HepG2 (cell line): ENCODE measurements around the gene CACNG5.

Experiments used
- CBFB ChIP-seq: sonication (generic); formaldehyde crosslinking; IDR thresholded peaks from 2 replicates; pipeline ENCODE4 v1.4.0; 2020; ENCODE audit warnings: missing genetic modification reagents
- CEBPB ChIP-seq: IDR thresholded peaks from 2 replicates; pipeline ENCODE4 v1.6.1; 2011; ENCODE audit warnings: low read depth, low read length, improper control_type of control experiment, borderline replicate concordance
- CREB1 ChIP-seq, 2 experiments: fragments of 450-650 bp in 1 of 2; IDR thresholded peaks; 2 replicates each; pipeline ENCODE4 v1.6.1; 2016 to 2017; ENCODE audit warnings: control low read depth in 1 of 2, mild to moderate bottlenecking in 1 of 2, missing compliant biosample characterization in 1 of 2, missing genetic modification characterization in 1 of 2
- POLR2A ChIP-seq, 2 experiments: IDR thresholded peaks; 2 replicates each; pipeline ENCODE4 v1.6.1; 2011; ENCODE audit warnings: low read depth in 2 of 2, low read length in 2 of 2, mild to moderate bottlenecking in 1 of 2, moderate library complexity in 1 of 2; ENCODE audit not compliant: insufficient read depth in 1 of 2
- REXO4 ChIP-seq: sonication (generic); formaldehyde crosslinking; IDR thresholded peaks from 2 replicates; pipeline ENCODE4 v1.8.0; 2022; ENCODE audit warnings: missing genetic modification reagents, mild to moderate bottlenecking, borderline replicate concordance
- SMC3 ChIP-seq: IDR thresholded peaks from 2 replicates; pipeline ENCODE4 v1.6.1; 2011; ENCODE audit warnings: low read length, improper control_type of control experiment
- SNRNP70 ChIP-seq: fragments of 200-400 bp; formaldehyde crosslinking; IDR thresholded peaks from 2 replicates; pipeline ENCODE4 v1.6.1; 2017; ENCODE audit warnings: mild to moderate bottlenecking, low read depth, low read length, moderate library complexity
- ZBTB8A ChIP-seq: sonication (generic); formaldehyde crosslinking; IDR thresholded peaks from 2 replicates; pipeline ENCODE4 v1.4.0; 2020; ENCODE audit warnings: mild to moderate bottlenecking, low read depth, missing genetic modification reagents, borderline replicate concordance
- ZKSCAN1 ChIP-seq: fragments of 150-350 bp; IDR thresholded peaks from 2 replicates; pipeline ENCODE4 v1.6.1; 2014; ENCODE audit warnings: low read length
- TF ChIP-seq, protein P1 (sequence below): sonication (generic); formaldehyde crosslinking; IDR thresholded peaks from 2 replicates; pipeline ENCODE4 v1.5.0; 2020; ENCODE audit warnings: mild to moderate bottlenecking, missing genetic modification reagents, moderate library complexity
- TF ChIP-seq, protein P2 (sequence below): sonication (generic); formaldehyde crosslinking; IDR thresholded peaks from 2 replicates; pipeline ENCODE4 v1.4.0; 2020; ENCODE audit warnings: mild to moderate bottlenecking, missing genetic modification reagents, borderline replicate concordance

DNA sequence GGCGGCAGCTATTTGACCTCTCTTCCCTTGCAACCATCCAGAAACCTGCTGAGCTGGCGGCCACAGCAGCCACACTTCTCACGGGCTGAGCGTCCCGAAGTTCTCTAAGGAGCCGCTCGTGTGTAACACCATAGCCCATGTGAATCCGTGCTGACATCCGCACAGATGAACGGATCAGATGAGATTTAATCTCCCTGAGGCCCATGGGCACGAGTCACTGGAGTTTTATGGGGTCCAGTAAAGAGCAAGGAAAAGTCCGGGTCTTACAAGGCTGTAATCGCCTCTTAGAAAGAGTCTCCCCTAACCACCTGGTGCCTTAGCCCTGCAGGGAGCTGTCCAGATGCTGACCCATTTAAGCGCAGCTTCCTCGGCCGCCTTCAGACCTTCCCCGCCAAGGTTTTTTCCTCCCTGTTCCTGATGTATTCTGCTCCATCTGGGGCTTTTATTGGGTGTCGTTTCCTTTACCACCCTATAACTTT, 5.5 kb upstream of the CACNG5 start:
- TF ChIP-seq, protein P1, sequence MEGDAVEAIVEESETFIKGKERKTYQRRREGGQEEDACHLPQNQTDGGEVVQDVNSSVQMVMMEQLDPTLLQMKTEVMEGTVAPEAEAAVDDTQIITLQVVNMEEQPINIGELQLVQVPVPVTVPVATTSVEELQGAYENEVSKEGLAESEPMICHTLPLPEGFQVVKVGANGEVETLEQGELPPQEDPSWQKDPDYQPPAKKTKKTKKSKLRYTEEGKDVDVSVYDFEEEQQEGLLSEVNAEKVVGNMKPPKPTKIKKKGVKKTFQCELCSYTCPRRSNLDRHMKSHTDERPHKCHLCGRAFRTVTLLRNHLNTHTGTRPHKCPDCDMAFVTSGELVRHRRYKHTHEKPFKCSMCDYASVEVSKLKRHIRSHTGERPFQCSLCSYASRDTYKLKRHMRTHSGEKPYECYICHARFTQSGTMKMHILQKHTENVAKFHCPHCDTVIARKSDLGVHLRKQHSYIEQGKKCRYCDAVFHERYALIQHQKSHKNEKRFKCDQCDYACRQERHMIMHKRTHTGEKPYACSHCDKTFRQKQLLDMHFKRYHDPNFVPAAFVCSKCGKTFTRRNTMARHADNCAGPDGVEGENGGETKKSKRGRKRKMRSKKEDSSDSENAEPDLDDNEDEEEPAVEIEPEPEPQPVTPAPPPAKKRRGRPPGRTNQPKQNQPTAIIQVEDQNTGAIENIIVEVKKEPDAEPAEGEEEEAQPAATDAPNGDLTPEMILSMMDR (CRISPR knock-in tag), result no peak
- TF ChIP-seq REXO4 (CRISPR knock-in tag), result no peak
- no peak for TF ChIP-seq POLR2A (IDR thresholded peaks at IDR 0.05; ENCODE audit: insufficient read depth in 1 of 2, low read depth in 2 of 2, low read length in 2 of 2)
- TF ChIP-seq SNRNP70, result no peak
- TF ChIP-seq ZBTB8A, result no peak
- TF ChIP-seq CBFB, result no peak
- TF ChIP-seq ZKSCAN1, result no peak
- TF ChIP-seq, protein P2, sequence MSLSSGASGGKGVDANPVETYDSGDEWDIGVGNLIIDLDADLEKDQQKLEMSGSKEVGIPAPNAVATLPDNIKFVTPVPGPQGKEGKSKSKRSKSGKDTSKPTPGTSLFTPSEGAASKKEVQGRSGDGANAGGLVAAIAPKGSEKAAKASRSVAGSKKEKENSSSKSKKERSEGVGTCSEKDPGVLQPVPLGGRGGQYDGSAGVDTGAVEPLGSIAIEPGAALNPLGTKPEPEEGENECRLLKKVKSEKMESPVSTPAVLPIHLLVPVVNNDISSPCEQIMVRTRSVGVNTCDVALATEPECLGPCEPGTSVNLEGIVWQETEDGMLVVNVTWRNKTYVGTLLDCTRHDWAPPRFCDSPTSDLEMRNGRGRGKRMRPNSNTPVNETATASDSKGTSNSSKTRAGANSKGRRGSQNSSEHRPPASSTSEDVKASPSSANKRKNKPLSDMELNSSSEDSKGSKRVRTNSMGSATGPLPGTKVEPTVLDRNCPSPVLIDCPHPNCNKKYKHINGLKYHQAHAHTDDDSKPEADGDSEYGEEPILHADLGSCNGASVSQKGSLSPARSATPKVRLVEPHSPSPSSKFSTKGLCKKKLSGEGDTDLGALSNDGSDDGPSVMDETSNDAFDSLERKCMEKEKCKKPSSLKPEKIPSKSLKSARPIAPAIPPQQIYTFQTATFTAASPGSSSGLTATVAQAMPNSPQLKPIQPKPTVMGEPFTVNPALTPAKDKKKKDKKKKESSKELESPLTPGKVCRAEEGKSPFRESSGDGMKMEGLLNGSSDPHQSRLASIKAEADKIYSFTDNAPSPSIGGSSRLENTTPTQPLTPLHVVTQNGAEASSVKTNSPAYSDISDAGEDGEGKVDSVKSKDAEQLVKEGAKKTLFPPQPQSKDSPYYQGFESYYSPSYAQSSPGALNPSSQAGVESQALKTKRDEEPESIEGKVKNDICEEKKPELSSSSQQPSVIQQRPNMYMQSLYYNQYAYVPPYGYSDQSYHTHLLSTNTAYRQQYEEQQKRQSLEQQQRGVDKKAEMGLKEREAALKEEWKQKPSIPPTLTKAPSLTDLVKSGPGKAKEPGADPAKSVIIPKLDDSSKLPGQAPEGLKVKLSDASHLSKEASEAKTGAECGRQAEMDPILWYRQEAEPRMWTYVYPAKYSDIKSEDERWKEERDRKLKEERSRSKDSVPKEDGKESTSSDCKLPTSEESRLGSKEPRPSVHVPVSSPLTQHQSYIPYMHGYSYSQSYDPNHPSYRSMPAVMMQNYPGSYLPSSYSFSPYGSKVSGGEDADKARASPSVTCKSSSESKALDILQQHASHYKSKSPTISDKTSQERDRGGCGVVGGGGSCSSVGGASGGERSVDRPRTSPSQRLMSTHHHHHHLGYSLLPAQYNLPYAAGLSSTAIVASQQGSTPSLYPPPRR, result no peak
- TF ChIP-seq CEBPB, result no peak
- TF ChIP-seq CREB1 (IDR thresholded peaks at IDR 0.05), result no peak
- TF ChIP-seq CREB1 (CRISPR knock-in tag; IDR thresholded peaks at IDR 0.05), result no peak
- TF ChIP-seq SMC3, result no peak
